Type B pancreatic cell (in vitro differentiated cells): Measurements from ENCODE around the gene UFSP1. TPM values are rescaled to one million over a fixed set of nuclear protein-coding genes. Genes with fewer than 3 reads are reported as not detected.

Source experiments
- DNase-seq: peaks from one replicate; pipeline ENCODE4 v3.0.0; 2021; ENCODE audit warnings: mixed read lengths; ENCODE audit not compliant: unreplicated experiment; ENCODE audit errors: extremely low spot score
- H3K27ac Mint-ChIP-seq: 2 replicates; pipeline ENCODE4 v1.8.0; 2021; ENCODE audit warnings: mild to moderate bottlenecking, mixed read lengths
- H3K27me3 Mint-ChIP-seq: 2 replicates; pipeline ENCODE4 v1.8.0; 2021; ENCODE audit warnings: mixed read lengths
- H3K36me3 Mint-ChIP-seq: 2 replicates; pipeline ENCODE4 v1.8.0; 2021; ENCODE audit warnings: mixed read lengths
- H3K4me1 Mint-ChIP-seq: one replicate; pipeline ENCODE4 v1.8.0; 2021; ENCODE audit warnings: mixed read lengths; ENCODE audit not compliant: unreplicated experiment
- H3K4me3 Mint-ChIP-seq: 2 replicates; pipeline ENCODE4 v1.8.0; 2021; ENCODE audit warnings: mild to moderate bottlenecking, mixed read lengths
- H3K9me3 Mint-ChIP-seq: 2 replicates; pipeline ENCODE4 v1.8.0; 2021; ENCODE audit warnings: mixed read lengths
- total RNA-seq: library from RNA; stranded (reverse); gene quantifications from 2 replicates; pipeline ENCODE4 v1.2.1, GENCODE V29; 2021; ENCODE audit warnings: low replicate concordance
- TF ChIP-seq, protein P1 (sequence below): fragments of 200-600 bp; sonication (generic); conservative IDR thresholded peaks from 2 replicates; pipeline ENCODE4 v1.5.0; 2021; ENCODE audit warnings: antibody characterized with exemption, mild to moderate bottlenecking

UFSP1 gene
- total RNA-seq, 1 donor from 2014 or later: 6.3 TPM

DNA sequence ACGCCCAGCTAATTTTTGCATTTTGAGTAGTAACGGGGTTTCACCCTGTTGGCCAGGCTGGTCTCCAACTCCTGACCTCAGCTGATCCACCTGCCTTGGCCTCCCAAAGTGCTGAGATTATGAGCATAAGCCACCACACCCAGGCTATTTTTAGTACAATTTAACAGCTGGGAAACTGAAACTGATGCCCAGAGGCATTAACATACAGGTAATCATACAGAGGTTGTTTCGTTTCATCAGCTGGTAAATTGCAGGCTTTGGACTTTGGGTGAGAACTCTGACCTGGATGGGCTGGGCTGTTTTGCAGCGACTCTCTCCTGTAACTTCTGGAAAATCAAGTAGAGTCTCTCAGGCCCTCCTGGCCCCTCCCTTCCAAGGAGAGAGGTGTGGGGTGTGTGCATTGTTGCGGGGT lies 12.4 kb upstream of the UFSP1 start:
- TF ChIP-seq, protein P1, sequence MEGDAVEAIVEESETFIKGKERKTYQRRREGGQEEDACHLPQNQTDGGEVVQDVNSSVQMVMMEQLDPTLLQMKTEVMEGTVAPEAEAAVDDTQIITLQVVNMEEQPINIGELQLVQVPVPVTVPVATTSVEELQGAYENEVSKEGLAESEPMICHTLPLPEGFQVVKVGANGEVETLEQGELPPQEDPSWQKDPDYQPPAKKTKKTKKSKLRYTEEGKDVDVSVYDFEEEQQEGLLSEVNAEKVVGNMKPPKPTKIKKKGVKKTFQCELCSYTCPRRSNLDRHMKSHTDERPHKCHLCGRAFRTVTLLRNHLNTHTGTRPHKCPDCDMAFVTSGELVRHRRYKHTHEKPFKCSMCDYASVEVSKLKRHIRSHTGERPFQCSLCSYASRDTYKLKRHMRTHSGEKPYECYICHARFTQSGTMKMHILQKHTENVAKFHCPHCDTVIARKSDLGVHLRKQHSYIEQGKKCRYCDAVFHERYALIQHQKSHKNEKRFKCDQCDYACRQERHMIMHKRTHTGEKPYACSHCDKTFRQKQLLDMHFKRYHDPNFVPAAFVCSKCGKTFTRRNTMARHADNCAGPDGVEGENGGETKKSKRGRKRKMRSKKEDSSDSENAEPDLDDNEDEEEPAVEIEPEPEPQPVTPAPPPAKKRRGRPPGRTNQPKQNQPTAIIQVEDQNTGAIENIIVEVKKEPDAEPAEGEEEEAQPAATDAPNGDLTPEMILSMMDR: no peak
- DNase-seq: no peak
- H3K27me3 Mint-ChIP-seq: peaks cover 24% of the 10 kb centered on the region
- no peaks in the 10 kb centered on the region for H3K36me3 Mint-ChIP-seq
- no peaks in the 10 kb centered on the region for H3K9me3 Mint-ChIP-seq
- peak overlapping the region; percentile 69 for H3K27ac Mint-ChIP-seq
- H3K4me3 Mint-ChIP-seq: no peak overlapping the region
- no peaks in the 10 kb centered on the region for H3K4me1 Mint-ChIP-seq

DNA sequence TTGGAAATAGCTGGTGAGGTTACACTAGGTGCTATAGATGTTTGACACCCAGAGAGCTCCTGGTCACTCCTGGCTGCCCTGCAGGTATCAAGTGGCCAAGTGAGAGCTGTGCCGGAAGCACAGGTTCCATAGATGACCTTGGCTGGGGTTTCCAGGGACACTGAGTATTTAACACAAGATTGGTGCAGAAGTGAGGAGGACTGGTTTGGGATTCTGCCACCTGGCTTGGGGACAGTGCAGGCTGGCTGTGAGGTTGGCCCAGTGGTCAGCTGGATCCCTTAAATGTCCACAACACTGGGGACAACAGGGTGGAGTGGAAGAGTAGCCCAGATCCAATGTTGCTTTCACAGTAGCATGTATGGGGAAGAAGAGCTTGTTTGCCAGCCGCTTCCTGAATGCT lies 11.5 kb upstream of the UFSP1 start:
- TF ChIP-seq, protein P1: no peak

DNA sequence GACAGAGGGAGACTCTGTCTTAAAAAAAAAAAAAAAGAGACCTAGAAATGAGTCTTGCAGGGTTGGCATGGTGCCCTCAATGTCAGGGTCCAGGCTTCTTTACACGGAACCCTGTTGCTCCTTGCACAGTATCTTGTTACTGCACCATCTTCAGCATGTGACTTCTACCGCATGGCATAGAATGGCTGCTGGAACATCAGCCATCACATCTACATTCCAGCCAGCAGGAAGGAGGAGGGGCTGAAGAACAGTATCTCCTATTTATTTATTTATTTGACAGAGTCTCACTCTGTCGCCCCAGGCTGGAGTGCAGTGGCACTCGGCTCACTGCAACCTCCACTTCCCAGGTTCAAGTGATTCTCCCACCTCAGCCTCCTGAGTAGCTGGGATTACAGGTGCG lies 9.9 kb upstream of the UFSP1 start:
- DNase-seq: no peak
- Mint-ChIP-seq H3K4me3 (no peak overlapping the region), H3K27me3 (peaks cover 32% of the 10 kb centered on the region), H3K9me3 (no peaks in the 10 kb centered on the region), H3K4me1 (peaks cover 5% of the 10 kb centered on the region), H3K27ac (no peak overlapping the region), H3K36me3 (no peaks in the 10 kb centered on the region)
- TF ChIP-seq, protein P1: no peak

More for the DNA sequence above, 11.5 kb upstream of the UFSP1 start:
- DNase-seq: no peak
- Mint-ChIP-seq H3K9me3 (no peaks in the 10 kb centered on the region), H3K4me1 (peaks cover 4% of the 10 kb centered on the region), H3K4me3 (no peak overlapping the region), H3K27me3 (peaks cover 30% of the 10 kb centered on the region), H3K27ac (peak overlapping the region; percentile 77), H3K36me3 (no peaks in the 10 kb centered on the region)

DNA sequence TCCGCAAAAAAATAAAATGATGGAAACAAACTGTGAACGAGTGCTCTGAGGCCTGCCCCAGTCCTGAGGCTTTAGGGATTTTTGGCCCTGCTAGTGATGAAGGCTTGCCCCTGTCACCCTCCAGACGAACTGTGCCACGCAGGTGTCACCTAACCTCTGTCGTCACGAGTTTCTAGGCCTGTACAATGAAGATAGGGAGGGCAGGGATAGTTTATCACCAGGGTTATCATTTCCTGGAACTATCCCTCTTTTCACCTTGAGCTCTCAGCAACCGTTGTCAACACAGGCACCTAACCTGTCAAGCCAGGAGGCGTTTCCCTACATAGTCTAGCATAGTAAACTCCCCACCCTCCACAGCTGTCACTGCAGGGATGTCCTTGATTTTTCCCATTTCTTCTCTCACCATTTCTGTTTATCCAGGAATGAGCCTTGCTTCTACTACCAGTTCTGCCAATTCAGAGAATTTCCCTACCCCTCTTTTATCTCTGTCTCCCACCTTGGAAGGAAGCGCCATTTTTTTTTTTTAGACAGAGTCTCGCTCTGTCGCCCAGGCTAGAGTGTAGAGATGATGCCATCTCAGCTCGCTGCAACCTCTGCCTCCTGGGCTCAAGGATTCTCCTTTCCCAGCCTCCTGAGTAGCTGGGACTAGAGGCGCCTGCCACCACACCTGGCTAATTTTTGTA lies 8.4 kb upstream of the UFSP1 start:
- no peaks in the 10 kb centered on the region for H3K9me3 Mint-ChIP-seq
- peak overlapping the region; percentile 85 for H3K4me3 Mint-ChIP-seq
- no peak for DNase-seq
- peaks cover 5% of the 10 kb centered on the region for H3K4me1 Mint-ChIP-seq
- peaks cover 32% of the 10 kb centered on the region for H3K27me3 Mint-ChIP-seq
- H3K36me3 Mint-ChIP-seq: no peaks in the 10 kb centered on the region
- peak overlapping the region; percentile 81 for H3K27ac Mint-ChIP-seq
- TF ChIP-seq, protein P1: no peak

DNA sequence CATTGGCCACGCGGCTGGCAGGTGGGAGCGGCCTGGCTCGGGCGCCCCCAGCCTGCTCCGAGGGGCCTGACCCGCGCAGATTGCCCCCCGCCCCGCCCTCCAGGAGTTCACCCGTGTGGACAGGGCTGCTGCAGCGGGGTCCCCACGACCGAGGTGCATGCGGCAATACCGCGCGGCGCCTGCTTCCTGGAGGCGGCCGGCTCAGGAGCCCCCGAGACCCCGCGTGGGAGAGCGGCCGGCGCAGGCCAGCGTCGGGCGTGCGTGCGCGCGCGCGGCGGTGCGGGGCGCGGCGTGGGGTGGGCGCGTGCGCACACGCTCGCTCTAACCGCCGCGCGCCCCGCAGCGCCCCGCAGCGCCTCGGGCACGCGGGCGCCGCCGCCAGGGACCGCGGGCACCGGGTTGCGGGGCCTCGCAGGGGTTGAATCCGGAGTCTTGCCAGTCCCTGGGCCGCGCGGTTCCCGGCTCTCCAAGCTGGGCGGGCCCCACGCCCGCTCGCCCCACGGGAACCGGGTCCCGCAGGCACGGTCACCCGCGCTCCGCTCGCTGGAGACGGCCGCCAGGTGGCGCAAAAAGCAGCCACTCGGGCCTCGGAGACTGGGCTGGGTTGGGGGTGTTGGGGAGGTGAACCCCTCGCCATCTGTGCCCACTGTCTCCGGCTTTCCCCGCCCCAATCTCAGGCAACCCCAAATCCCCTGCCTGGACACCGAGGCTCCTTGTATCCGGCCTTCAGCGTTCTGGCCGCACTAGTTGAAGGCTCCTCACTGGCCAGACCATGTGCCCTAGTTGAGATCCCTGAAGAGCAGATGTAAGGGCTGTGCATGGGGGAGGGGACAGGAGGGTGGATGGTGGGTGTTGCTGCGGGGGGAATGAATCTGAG lies 7.5 kb upstream of the UFSP1 start:
- Mint-ChIP-seq H3K4me1 (peaks cover 8% of the 10 kb centered on the region), H3K36me3 (no peaks in the 10 kb centered on the region), H3K9me3 (no peaks in the 10 kb centered on the region), H3K4me3 (peak overlapping the region; percentile 91), H3K27me3 (peaks cover 32% of the 10 kb centered on the region), H3K27ac (peak overlapping the region; percentile 92)
- no peak for DNase-seq
- TF ChIP-seq, protein P1: peak; percentile 89
